Cardiac muscle cell (in vitro differentiated cells and primary cell): Measurements from ENCODE around the gene PGM3. TPM values are rescaled to one million over a fixed set of nuclear protein-coding genes. Genes with fewer than 3 reads are reported as not detected.

Experiments
- DNase-seq, 2 donors: peaks; one replicate each; pipeline versions ENCODE4 v3.0.0 to v3.0.0-alpha.2; 2010 to 2017; ENCODE audit warnings: low read depth in 1 of 2, low spot score in 1 of 2
- H3K27ac ChIP-seq: fragments of 200-600 bp; sonication (generic); 2 replicates; pipeline ENCODE4 v1.5.1; 2016
- H3K27me3 ChIP-seq: fragments of 200-600 bp; sonication (generic); 2 replicates; pipeline ENCODE4 v1.6.0; 2016; ENCODE audit warnings: control low read depth
- H3K36me3 ChIP-seq: fragments of 200-600 bp; sonication (generic); 2 replicates; pipeline ENCODE4 v1.5.1; 2016; ENCODE audit warnings: control low read depth
- H3K4me1 ChIP-seq: fragments of 200-600 bp; sonication (generic); 2 replicates; pipeline ENCODE4 v1.8.1; 2017; ENCODE audit warnings: low read depth, mild to moderate bottlenecking, mixed run types
- H3K4me3 ChIP-seq: fragments of 200-600 bp; sonication (generic); 2 replicates; pipeline ENCODE4 v1.5.1; 2016; ENCODE audit warnings: mild to moderate bottlenecking
- H3K9me3 ChIP-seq: fragments of 200-600 bp; sonication (generic); 2 replicates; pipeline ENCODE4 v1.5.1; 2017; ENCODE audit warnings: low read depth, mild to moderate bottlenecking, control low read depth
- CTCF ChIP-seq: IDR thresholded peaks from 2 replicates; pipeline ENCODE4 v1.5.1; 2012; ENCODE audit warnings: low read depth, mild to moderate bottlenecking, low read length
- polyA plus RNA-seq: library from polyadenylated mRNA; unstranded; fragments of >200 nt; fragmentation: Nextera tagmentation; extraction: Ambion mirVana; gene quantifications from 2 replicates; pipeline ENCODE4 v1.2.1, GENCODE V29; 2016
- total RNA-seq: library from RNA; depleted of rRNA; stranded (reverse); fragments of >200 nt; gene quantifications from 2 replicates; pipeline ENCODE4 v1.2.3, GENCODE V29; 2016

Gene PGM3
- total and polyA plus RNA-seq, 2 experiments from 2014 or later: 23.3 to 39.7 TPM

GRCh38 chr6:83167726-83168278 lies 25.3 kb downstream of the PGM3 start:
- H3K4me1 ChIP-seq: no peaks in the 10 kb centered on the region
- H3K27ac ChIP-seq: peak overlapping the region; percentile 72
- peaks cover 70% of the 10 kb centered on the region for H3K36me3 ChIP-seq
- no peaks in the 10 kb centered on the region for H3K27me3 ChIP-seq
- DNase-seq: no peak
- no peak overlapping the region for H3K4me3 ChIP-seq
- no peaks in the 10 kb centered on the region for H3K9me3 ChIP-seq
- TF ChIP-seq CTCF: no peak

- peaks cover 22% of the 10 kb centered on the region for H3K36me3 ChIP-seq
These were observed 32.9 kb downstream of the PGM3 start for GRCh38 chr6:83160167-83160566.

GRCh38 chr6:83155794-83156193 lies 37.3 kb downstream of the PGM3 start:
- Histone ChIP-seq H3K4me1 (peaks cover 38% of the 10 kb centered on the region), H3K9me3 (no peaks in the 10 kb centered on the region), H3K27ac (peak overlapping the region; percentile 84), H3K27me3 (no peaks in the 10 kb centered on the region), H3K4me3 (no peak overlapping the region), H3K36me3 (peaks cover 18% of the 10 kb centered on the region)
- no peak for TF ChIP-seq CTCF
- peak in 1 of 2 donors; percentile 59 for DNase-seq

More at GRCh38 chr6:83160167-83160566, 32.9 kb downstream of the PGM3 start:
- H3K27me3 ChIP-seq: no peaks in the 10 kb centered on the region
- DNase-seq: peak in 1 of 2 donors; percentile 63
- TF ChIP-seq CTCF: no peak
- no peak overlapping the region for H3K4me3 ChIP-seq
- peak overlapping the region; percentile 82 for H3K27ac ChIP-seq
- peaks cover 30% of the 10 kb centered on the region for H3K4me1 ChIP-seq
- H3K9me3 ChIP-seq: no peaks in the 10 kb centered on the region

- no peak for TF ChIP-seq CTCF
- H3K4me3 ChIP-seq: no peak overlapping the region
- no peaks in the 10 kb centered on the region for H3K9me3 ChIP-seq
- DNase-seq: peak in 1 of 2 donors; percentile 21
- H3K4me1 ChIP-seq: peaks cover 35% of the 10 kb centered on the region
- H3K27ac ChIP-seq: peak overlapping the region; percentile 84
- H3K27me3 ChIP-seq: no peaks in the 10 kb centered on the region
- peaks cover 18% of the 10 kb centered on the region for H3K36me3 ChIP-seq
These were observed 39.1 kb downstream of the PGM3 start for GRCh38 chr6:83153883-83154521.

GRCh38 chr6:83152913-83153312 lies 40.2 kb downstream of the PGM3 start:
- no peak overlapping the region for H3K4me3 ChIP-seq
- TF ChIP-seq CTCF: no peak
- H3K27ac ChIP-seq: no peak overlapping the region
- no peaks in the 10 kb centered on the region for H3K9me3 ChIP-seq
- no peak for DNase-seq
- peaks cover 35% of the 10 kb centered on the region for H3K4me1 ChIP-seq
- H3K27me3 ChIP-seq: no peaks in the 10 kb centered on the region
- peaks cover 19% of the 10 kb centered on the region for H3K36me3 ChIP-seq
